Measurements from ENCODE around the gene TGFB2. TPM values are rescaled to one million over a fixed set of nuclear protein-coding genes. Genes with fewer than 3 reads are reported as not detected.

Gene TGFB2
- total and polyA plus RNA-seq, 10 donors = 0.24 to 5.5 (median 2.1) TPM

GRCh38 chr1:218424502-218424901 is 79.4 kb downstream of the TGFB2 start:
- intact Hi-C loops (cut with DNase I; ENCODE audit: low total_unique reads) = no loop called here
- Histone ChIP-seq H3K4me3 (no peak overlapping the region), H3K27me3 (replicated peaks in 1 of 7) (no peaks in the 10 kb centered on the region), H3K9me3 (no peaks in the 10 kb centered on the region), H3K4me1 (no peaks in the 10 kb centered on the region), H3K36me3 (no peaks in the 10 kb centered on the region), H3K27ac (no peak overlapping the region)
- DNase-seq = no peak
- TF ChIP-seq POLR2AphosphoS5 (IDR thresholded peaks at IDR 0.05) = no peak
- no peak for TF ChIP-seq POLR2A (IDR thresholded peaks at IDR 0.05)
- no peak for TF ChIP-seq CTCF (IDR thresholded peaks at IDR 0.05 in 8 of 11, conservative IDR thresholded peaks at IDR 0.05 in 3 of 11)

- TF ChIP-seq CTCF (IDR thresholded peaks at IDR 0.05 in 8 of 11, conservative IDR thresholded peaks at IDR 0.05 in 3 of 11) = no peak
- TF ChIP-seq POLR2A (IDR thresholded peaks at IDR 0.05) = no peak
- no peak for TF ChIP-seq POLR2AphosphoS5 (IDR thresholded peaks at IDR 0.05)
- Histone ChIP-seq H3K36me3 (no peaks in the 10 kb centered on the region), H3K27me3 (replicated peaks in 1 of 7) (no peaks in the 10 kb centered on the region), H3K27ac (no peak overlapping the region), H3K4me1 (no peaks in the 10 kb centered on the region), H3K4me3 (no peak overlapping the region), H3K9me3 (no peaks in the 10 kb centered on the region)
- WGBS, 5 donors = 76 to 85% (median 83%) methylated on average over 5 of the region's 5 CpGs
- intact Hi-C loops (cut with DNase I; ENCODE audit: low total_unique reads) = no loop called here
- DNase-seq = no peak
Observed at GRCh38 chr1:218425647-218426342, 80.7 kb downstream of the TGFB2 start.

GRCh38 chr1:218426343-218426657 is 81.2 kb downstream of the TGFB2 start:
- H3K36me3 ChIP-seq = no peaks in the 10 kb centered on the region
- no peak overlapping the region for H3K27ac ChIP-seq
- H3K27me3 ChIP-seq (replicated peaks in 1 of 7) = no peaks in the 10 kb centered on the region
- 82 to 88% (median 86%) methylated on average over 1 of the region's 1 CpG for WGBS, 5 donors
- TF ChIP-seq POLR2AphosphoS5 (IDR thresholded peaks at IDR 0.05) (no peak), CTCF (IDR thresholded peaks at IDR 0.05 in 8 of 11, conservative IDR thresholded peaks at IDR 0.05 in 3 of 11) (no peak), POLR2A (IDR thresholded peaks at IDR 0.05) (no peak)
- H3K9me3 ChIP-seq = no peaks in the 10 kb centered on the region
- intact Hi-C loops (cut with DNase I; ENCODE audit: low total_unique reads) = no loop called here
- no peak overlapping the region for H3K4me3 ChIP-seq
- no peak for DNase-seq
- H3K4me1 ChIP-seq = no peaks in the 10 kb centered on the region

GRCh38 chr1:218429301-218429700 is 84.2 kb downstream of the TGFB2 start:
- intact Hi-C loops (cut with DNase I; ENCODE audit: low total_unique reads) = no loop called here
- H3K4me3 ChIP-seq = no peak overlapping the region
- H3K9me3 ChIP-seq = no peaks in the 10 kb centered on the region
- TF ChIP-seq POLR2AphosphoS5 (IDR thresholded peaks at IDR 0.05) = no peak
- TF ChIP-seq POLR2A (IDR thresholded peaks at IDR 0.05) = no peak
- TF ChIP-seq CTCF (IDR thresholded peaks at IDR 0.05 in 8 of 11, conservative IDR thresholded peaks at IDR 0.05 in 3 of 11) = no peak
- no peaks in the 10 kb centered on the region for H3K27me3 ChIP-seq (replicated peaks in 1 of 7)
- H3K27ac ChIP-seq = no peak overlapping the region
- H3K36me3 ChIP-seq = no peaks in the 10 kb centered on the region
- DNase-seq = no peak
- no peaks in the 10 kb centered on the region for H3K4me1 ChIP-seq
